Activated B cell treated with CpG ODN at 0.5 μM for 24 hours (primary cell): Measurements from ENCODE around the gene TP53TG3. TPM values are rescaled to one million over a fixed set of nuclear protein-coding genes. Genes with fewer than 3 reads are reported as not detected.
"Not testable (repeated sequence)": the region's sequence is repeated elsewhere in the genome, so short reads cannot be mapped to it uniquely, and the experiment has no call there.

ENCODE experiments used
- ATAC-seq: fragments of 200-7000 bp; cut with Tn5 transposase; one replicate; pipeline ENCODE4 v1.10.0; 2021; ENCODE audit warnings: low read depth, mild to moderate bottlenecking, moderate library complexity
- CTCF ChIA-PET: fragments of 350-600 bp; sonication (Branson Sonifier 250); formaldehyde crosslinking; loops from one replicate; lab custom pipeline; 2021; ENCODE audit warnings: antibody characterized with exemption; lab: Charles Lee
- POLR2A ChIA-PET: fragments of 350-600 bp; sonication (Branson Sonifier 250); formaldehyde crosslinking; loops from one replicate; lab custom pipeline; 2021; ENCODE audit warnings: antibody characterized with exemption; lab: Charles Lee
- DNase-seq: peaks from one replicate; pipeline ENCODE4 v3.0.0; 2022
- H3K27ac Mint-ChIP-seq: one replicate; pipeline ENCODE4 v1.8.0; 2020; ENCODE audit warnings: mixed read lengths
- H3K27me3 Mint-ChIP-seq: one replicate; pipeline ENCODE4 v1.8.0; 2021; ENCODE audit warnings: mixed read lengths
- H3K36me3 Mint-ChIP-seq: one replicate; pipeline ENCODE4 v1.8.0; 2021; ENCODE audit warnings: low read depth, mixed read lengths
- H3K4me1 Mint-ChIP-seq: one replicate; pipeline ENCODE4 v1.8.0; 2021; ENCODE audit warnings: mixed read lengths
- H3K4me3 Mint-ChIP-seq: one replicate; pipeline ENCODE4 v1.8.0; 2020; ENCODE audit warnings: mild to moderate bottlenecking, mixed read lengths
- H3K9me3 Mint-ChIP-seq: one replicate; pipeline ENCODE4 v1.8.0; 2020; ENCODE audit warnings: mixed read lengths
- intact Hi-C: fragments of 100-400 bp; cut with micrococcal nuclease; formaldehyde crosslinking; loops from one replicate; pipeline ENCODE4 v1.15.1; 2024
- total RNA-seq: library from RNA; stranded (reverse); gene quantifications from 2 replicates; pipeline ENCODE4 v1.2.3, GENCODE V29; 2022

TP53TG3 gene, protein sequence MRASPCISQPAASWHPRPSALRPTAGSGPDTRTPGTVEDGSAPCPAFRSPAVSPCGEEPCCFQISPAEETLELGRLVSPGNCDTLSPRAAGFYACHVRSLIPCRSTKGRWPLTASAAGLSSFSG
- not detected in 2 replicates for total RNA-seq

DNA sequence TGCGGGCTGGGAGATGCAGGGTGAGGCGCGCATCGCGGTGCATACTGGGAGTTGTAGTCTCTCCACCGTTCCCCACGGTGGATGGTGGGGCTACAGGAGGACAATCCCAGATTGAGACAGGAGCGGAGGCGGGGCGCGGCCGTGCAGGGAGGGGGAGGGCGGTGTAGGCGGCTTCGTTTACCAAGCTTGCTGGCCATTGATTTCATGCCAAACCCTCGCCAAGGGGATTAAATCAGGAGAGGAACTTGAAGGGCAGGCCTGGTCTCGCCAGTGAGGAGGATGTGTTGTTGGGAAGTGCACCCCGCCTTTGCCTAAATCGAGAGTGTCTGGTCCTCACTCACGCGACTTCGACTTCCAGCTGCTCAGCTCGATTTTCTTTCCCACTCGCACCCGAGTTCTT lies at the start of gene TP53TG3:
TSS of gene TP53TG3 (minus strand) at position 101 of the 400 bp plus-strand sequence. CDS start at position 33, 68 bp downstream.
- DNase-seq, H3K27me3 Mint-ChIP-seq, H3K27ac Mint-ChIP-seq, POLR2A ChIA-PET, CTCF ChIA-PET, H3K36me3 Mint-ChIP-seq, intact Hi-C loops, ATAC-seq, H3K9me3 Mint-ChIP-seq, H3K4me1 Mint-ChIP-seq, H3K4me3 Mint-ChIP-seq: not testable (repeated sequence)

DNA sequence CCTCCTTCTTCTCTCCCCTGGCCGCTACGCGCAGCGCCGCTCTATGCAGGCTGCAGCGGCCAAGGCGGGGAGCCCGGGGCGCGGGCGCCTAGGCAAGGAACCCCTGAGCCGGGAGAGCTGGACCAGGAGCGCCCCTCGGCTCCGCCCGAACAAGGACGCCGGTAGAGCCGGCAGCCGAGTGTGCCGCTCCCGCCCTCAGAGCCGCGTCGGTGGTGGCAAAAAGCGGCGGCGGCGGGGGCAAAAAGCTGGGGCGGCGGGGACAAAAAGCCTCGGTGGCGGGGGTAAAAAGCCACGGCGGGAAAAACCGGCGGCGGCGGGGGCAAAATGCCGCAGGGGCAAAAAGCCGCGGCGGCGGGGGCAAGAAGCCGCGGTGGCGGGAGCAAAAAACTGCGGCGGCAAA lies 25.1 kb downstream of the TP53TG3 start:
- POLR2A ChIA-PET, H3K27ac Mint-ChIP-seq, intact Hi-C loops, CTCF ChIA-PET, DNase-seq, H3K27me3 Mint-ChIP-seq, H3K4me3 Mint-ChIP-seq, H3K4me1 Mint-ChIP-seq, ATAC-seq, H3K36me3 Mint-ChIP-seq, H3K9me3 Mint-ChIP-seq: not testable (repeated sequence)

DNA sequence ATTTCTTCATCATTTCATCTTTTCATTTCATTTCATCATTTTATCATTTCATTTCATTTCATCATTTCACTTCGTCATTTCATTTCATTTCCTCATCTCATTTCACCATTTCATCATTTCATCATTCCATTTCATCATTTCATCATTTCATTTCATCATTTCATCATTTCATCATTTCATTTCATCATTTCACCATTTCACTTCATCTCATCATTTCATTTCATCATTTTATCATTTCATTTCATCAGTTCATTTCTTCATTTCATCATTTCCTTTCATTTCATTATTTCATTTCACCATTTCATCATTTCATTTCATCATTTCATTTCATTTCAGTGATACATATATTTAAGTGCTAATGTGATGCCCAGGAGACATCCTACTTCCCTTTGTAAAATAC lies 28.4 kb downstream of the TP53TG3 start:
- H3K36me3 Mint-ChIP-seq, intact Hi-C loops, POLR2A ChIA-PET, H3K4me3 Mint-ChIP-seq, H3K27me3 Mint-ChIP-seq, H3K4me1 Mint-ChIP-seq, DNase-seq, CTCF ChIA-PET, H3K27ac Mint-ChIP-seq, ATAC-seq: not testable (repeated sequence)
- peaks cover 12% of the 10 kb centered on the region for H3K9me3 Mint-ChIP-seq

DNA sequence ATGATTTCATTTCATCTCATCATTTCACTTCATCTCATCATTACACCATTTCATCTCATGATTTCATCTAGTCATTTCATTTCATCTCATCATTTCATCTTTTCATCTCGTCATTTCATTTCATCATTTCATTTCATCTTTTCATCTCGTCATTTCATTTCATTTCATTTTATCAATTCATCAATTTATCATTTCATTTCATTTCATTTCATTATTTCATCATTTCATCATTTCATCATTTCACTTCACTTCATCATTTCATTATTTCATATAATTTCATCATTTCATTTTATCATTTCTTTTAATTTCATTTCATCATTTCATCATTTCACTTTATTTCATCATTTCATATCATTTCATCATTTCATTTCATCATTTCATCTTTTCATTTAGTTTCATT lies 29.2 kb downstream of the TP53TG3 start:
- H3K27ac Mint-ChIP-seq, POLR2A ChIA-PET, DNase-seq, ATAC-seq, intact Hi-C loops, H3K4me3 Mint-ChIP-seq, H3K27me3 Mint-ChIP-seq, H3K4me1 Mint-ChIP-seq, CTCF ChIA-PET, H3K36me3 Mint-ChIP-seq: not testable (repeated sequence)
- H3K9me3 Mint-ChIP-seq: peaks cover 12% of the 10 kb centered on the region

DNA sequence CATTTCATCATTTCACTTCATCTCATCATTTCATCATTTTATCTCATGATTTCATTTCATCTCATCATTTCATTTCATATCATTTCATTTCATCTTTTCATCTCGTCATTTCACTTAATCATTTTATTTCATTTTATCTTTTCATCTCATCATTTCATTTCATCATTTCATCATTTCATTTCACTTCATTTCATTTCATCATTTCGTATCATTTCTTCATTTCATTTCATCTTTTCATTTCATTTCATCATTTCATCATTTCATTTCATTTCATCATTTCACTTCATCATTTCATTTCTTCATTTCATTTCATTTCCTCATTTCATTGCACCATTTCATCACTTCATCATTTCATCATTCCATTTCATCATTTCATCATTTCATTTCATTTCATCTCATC lies 29.8 kb downstream of the TP53TG3 start:
- H3K36me3 Mint-ChIP-seq, intact Hi-C loops, DNase-seq, H3K4me3 Mint-ChIP-seq, H3K27ac Mint-ChIP-seq, H3K4me1 Mint-ChIP-seq, POLR2A ChIA-PET, H3K27me3 Mint-ChIP-seq, ATAC-seq, CTCF ChIA-PET: not testable (repeated sequence)
- peaks cover 12% of the 10 kb centered on the region for H3K9me3 Mint-ChIP-seq

DNA sequence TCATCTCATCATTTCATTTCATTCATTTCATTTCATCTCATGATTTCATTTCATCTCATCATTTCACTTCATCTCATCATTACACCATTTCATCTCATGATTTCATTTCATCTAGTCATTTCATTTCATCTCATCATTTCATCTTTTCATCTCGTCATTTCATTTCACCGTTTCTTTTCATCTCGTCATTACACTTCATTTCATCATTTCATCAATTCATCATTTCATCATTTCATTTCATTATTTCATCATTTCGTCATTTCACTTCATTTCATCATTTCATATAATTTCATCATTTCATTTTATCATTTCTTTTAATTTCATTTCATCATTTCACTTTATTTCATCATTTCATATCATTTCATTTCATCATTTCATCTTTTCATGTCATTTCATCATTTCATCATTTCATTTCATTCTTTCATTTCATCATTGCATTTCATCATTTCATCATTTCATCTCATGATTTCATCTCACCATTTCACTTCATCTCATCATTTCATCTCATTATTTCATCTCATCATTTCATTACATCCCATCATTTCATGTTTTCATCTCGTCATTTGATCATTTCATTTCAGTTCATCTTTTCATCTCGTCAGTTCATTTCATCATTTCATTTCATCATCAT lies 30.6 kb downstream of the TP53TG3 start:
- H3K4me3 Mint-ChIP-seq, H3K4me1 Mint-ChIP-seq, H3K36me3 Mint-ChIP-seq, CTCF ChIA-PET, DNase-seq, ATAC-seq, H3K27ac Mint-ChIP-seq, POLR2A ChIA-PET, H3K27me3 Mint-ChIP-seq, intact Hi-C loops: not testable (repeated sequence)
- H3K9me3 Mint-ChIP-seq: peaks cover 12% of the 10 kb centered on the region

DNA sequence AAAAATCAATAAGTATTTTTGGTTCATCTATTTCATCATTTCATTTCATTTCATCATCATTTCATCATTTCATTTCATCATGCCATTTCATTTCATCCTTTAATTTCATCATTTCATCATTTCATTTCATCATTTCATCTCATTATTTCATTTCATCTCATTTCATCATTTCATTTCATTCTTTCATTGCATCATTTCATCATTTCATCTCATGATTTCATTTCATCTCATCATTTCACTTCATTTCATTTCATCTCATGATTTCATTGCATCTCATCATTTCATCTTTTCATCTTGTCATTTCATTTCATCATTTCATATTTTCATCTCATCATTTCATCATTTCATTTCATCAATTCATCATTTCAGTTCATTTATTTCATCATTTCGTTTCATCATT lies 31.2 kb downstream of the TP53TG3 start:
- DNase-seq, POLR2A ChIA-PET, CTCF ChIA-PET, ATAC-seq, H3K36me3 Mint-ChIP-seq, H3K27me3 Mint-ChIP-seq, H3K4me1 Mint-ChIP-seq, H3K27ac Mint-ChIP-seq, intact Hi-C loops, H3K4me3 Mint-ChIP-seq: not testable (repeated sequence)
- H3K9me3 Mint-ChIP-seq: peaks cover 12% of the 10 kb centered on the region

DNA sequence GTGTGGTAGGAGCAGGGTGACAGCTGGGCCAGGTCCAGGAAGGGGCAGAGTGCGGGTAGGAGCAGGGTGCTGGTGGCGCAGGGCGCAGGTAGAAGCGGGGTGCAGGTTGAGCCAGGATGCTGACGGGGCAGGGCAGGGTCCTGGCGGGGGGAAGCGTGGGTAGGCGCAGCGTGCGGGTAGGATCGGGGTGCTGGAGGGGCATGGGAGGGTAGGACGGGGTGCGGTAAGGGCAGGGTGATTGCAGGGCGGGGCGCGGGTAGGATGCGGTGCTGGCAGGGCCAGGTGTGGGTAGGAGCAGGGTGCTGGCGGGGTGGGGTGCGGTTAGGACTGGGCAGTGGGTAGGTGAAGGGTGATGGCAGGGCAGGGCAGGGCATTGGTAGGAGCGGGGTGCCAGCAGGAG lies 38.4 kb downstream of the TP53TG3 start:
- POLR2A ChIA-PET, H3K4me3 Mint-ChIP-seq, H3K9me3 Mint-ChIP-seq, H3K4me1 Mint-ChIP-seq, intact Hi-C loops, H3K27ac Mint-ChIP-seq, H3K27me3 Mint-ChIP-seq, H3K36me3 Mint-ChIP-seq, ATAC-seq, DNase-seq, CTCF ChIA-PET: not testable (repeated sequence)

DNA sequence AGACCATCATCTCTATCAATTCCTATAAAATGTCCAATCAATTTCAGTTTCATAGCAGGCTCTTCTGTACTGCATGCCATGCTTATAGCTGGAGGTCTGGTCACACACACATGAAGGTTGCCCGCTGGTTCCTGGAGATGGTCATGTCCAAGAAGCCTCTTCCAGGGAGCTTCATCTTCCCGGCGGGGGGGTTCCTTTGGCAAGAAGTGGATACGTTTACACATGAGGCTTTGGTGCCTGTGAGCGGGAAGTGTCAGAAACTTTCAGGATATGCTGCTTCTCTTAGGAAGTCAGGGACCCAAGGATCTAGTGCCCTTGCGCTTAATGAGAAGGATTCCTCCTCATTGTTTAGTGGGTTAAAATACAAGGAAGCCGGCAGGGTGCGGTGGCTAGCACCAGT lies 43.9 kb downstream of the TP53TG3 start:
- H3K9me3 Mint-ChIP-seq, CTCF ChIA-PET, DNase-seq, H3K27ac Mint-ChIP-seq, POLR2A ChIA-PET, H3K36me3 Mint-ChIP-seq, H3K4me3 Mint-ChIP-seq, H3K27me3 Mint-ChIP-seq, ATAC-seq, intact Hi-C loops, H3K4me1 Mint-ChIP-seq: not testable (repeated sequence)
